ENCODE measurements around the gene NCS1.

Gene NCS1

DNA sequence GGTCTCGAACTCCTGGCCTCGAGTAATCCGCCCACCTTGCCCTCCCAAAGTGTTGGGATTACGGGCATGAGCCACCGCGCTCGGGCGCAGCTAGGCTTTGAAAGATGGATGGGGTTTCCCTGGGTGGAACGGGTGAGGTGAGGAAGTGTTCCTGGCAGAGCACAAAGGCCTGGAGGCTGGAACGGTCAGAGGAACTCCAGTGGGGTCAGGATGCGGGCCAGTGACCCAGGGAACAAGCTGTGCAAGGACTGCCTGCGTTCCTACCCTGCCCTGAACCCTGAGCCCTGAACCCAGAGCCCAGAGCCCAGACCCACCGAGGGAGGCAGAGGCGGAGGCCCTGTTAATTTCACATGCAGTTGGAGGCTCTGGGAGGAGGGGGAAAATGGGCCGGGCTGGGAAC, 23.4 kb downstream of the NCS1 start:
- DNase-seq = no peak

DNA sequence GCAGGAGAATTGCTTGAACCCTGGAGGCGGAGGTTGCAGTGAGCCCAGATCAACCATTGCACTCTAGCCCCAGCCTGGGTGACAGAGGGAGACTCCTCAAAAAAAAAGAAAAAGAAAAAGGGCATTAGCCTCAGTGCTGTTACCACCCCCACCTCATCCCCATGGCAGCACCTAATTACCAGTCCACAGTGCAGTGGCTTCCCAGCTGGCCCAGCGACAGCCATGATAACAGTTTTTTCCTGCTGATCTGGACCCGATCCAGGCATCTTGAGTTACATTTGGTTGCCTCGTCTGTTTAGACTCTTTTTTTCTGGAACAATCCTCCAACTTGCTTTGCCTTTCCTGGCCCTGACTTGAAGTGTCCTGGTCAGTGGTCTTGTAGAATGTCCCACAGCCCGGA, 24.4 kb downstream of the NCS1 start:
- peak; percentile 55 for DNase-seq

DNA sequence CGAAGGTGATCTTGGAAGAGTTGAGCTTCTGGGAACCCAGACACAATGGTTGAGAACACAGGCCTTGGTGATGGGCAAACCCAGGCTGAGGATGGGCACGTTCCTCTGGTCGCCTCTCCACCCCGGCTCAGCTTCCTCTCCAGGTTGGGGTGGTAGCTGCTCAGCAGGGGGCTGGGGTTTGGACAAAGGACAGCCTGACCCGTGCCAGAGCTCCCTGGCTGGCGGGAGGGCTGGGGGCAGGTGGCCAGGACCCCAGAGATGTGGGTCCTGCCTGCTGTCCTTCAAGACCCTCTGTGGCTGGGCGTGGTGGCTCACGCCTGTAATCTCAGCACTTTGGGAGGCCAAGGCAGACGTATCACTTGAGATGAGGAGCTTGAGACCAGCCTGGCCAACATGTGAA, 25.2 kb downstream of the NCS1 start:
- no peak for DNase-seq

DNA sequence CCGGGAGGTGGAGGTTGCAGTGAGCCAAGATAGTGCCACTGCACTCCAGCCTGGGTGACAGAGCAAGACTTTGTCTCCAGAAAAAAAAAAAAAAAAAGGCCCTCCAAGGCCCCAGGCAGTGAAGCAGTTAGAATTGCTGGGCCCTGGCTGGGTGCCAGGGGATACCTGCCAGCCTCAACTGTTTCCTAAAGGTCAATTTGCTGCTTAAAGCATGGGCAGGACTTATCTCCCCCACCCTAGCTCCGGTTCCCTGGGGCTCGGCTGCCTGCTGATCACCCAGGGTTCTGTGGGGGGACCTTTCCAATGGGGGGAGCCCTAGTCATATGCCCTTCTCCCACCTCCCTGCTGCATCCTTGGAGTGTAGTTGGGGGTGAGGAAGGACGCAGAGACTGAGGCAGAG, 25.7 kb downstream of the NCS1 start:
- no peak for DNase-seq

DNA sequence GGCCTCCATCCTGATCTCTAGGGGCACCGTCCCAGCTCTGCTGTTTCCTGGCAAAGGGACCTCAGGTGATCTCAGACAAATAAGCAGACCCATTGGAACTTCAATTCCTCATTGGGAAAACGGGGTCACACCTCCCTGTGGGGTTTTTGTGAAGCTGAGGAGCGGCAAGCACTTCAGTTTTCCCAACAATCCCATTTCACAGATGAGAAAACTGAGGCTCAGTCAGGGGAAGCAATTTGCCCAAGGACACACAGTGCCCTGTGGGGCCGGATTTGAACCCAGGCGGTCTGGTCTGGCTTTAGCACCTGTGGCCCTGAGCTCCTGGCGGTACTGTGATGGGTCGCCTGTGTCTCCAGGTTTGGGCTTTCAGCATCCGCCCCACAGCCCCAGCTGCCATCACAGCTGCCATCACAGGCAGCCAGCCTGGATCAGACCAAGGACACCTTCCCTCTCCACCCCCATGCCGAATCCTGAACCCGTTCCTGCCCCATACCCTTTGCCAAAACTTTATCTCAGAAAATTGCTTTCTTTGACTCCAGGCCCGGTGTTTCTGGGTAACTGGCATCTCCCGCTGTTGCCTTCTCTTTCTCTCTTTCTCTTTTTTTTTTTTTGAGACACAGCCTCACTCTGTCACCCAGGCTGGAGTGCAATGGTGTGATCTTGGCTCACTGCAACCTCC, 26.4 kb downstream of the NCS1 start:
- DNase-seq = no peak

DNA sequence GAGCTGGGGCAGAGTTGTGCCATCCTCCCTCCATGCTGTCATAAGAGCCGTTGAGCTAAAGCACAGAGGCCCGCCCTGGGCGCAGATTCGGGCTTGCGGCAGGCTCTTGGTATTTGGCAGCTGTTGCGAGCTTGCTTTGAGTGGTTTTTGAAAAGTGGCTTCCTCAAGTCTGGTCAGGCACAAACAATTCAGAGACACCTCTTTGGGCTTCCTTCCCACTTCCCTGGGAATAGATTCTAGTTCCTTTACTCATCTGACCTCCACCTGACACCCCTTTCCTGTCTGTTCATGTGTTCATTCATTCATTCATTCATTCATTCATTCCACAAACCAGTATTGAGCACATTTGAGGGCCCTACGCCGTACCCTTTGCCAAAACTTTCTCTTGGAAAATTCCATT, 27.4 kb downstream of the NCS1 start:
- DNase-seq = no peak

DNA sequence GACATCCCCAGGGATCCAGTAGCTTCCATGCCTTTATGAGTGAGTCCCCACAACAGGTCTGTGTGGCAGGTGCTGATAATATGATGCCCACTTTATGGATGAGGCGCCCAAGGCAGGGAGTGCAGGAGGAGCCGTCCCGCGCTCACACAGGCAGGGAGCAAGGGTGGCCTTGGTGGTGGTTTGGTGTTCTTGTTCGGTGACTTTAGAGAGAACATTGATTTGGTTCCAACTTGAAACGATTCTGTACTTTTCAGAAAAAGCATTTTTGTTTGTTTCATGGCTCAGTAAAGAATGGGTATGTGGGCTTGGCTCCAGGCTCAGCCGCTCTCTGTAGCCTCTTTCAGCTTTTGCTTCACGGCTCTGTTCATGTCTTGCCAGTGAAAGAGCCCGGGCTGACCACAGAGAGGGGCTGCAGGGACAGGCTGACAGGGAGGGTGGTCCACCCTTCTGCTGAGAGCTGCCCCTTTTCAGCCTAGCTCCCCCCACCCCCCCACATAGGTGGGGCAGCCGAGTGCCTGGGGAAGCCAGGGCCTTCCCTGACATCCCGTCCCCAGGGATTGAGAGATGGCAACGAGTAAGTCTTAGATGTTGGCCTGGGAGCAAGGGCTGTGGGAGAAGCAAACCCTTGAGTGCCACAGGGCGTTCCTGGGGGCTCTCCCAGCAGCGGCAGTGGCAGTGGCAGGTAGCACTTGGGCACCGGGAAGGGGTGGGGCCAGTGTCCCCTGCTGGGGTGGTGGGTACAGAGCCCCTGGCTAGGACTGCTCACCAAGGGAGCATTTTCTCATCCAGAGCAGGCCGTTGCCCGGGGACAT, 28.0 kb downstream of the NCS1 start:
- no peak for DNase-seq

DNA sequence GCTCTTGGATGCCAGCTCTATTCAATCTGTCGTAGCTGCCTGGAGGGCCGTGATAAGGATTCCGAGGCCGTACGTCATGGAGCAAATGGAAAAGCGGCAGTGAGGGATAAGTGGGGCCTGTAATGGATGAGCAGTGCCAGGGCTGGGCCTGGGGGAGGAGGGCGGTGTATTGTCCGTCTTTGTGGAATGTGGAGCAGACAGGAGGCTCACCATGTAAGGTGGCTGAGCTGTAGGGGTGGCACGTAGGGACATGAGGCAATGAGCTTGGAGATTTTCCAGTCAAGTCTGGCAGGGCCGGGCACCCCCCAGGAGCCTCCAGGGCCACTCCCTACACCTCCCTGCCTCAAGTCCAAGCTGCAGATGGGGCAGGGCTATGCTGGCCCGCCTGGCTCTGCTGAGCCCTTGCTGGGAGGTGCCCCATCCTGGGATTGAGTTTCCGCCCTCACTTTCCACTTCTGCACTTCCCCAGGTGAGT, 29.2 kb downstream of the NCS1 start:
- DNase-seq = no peak

DNA sequence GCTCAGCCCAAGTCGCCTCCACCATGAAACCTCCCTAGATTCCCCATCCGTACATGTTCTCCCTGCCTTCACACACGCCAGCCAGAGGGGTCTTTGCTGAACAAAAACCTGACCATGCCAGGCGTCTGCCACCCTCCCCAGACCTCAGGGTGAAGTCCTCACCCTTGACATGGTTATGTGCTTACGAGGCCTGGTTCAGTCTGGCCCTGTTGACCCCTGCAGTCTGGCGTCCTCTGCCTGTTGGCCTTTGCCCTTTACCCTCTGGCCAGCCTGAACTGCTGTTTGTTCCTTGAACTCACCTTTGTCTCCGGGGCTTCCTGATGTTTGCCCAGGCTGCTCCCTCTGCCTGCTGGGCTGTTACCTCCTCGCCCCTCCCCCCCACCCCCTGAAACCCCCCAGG, 29.8 kb downstream of the NCS1 start:
- no peak for DNase-seq

DNA sequence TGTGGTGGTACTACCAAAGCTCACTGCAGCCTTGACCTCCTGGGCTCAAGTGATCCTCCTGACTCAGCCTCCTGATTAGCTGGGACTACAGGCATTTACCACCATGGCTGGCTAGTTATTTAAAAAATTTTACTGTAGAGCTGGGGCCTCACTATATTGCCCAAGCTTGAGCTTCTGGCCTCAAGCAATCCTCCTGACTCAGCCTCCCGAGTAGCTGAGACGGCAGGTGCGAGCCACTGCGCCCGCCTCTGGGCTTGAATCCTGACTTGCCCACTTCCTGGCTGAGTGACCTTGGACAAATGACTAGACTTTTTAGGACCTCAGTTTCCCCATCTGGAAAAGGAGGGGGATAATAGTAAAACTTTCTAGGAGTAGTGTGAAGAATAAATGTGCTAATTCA, 32.1 kb downstream of the NCS1 start:
- no peak for DNase-seq

DNA sequence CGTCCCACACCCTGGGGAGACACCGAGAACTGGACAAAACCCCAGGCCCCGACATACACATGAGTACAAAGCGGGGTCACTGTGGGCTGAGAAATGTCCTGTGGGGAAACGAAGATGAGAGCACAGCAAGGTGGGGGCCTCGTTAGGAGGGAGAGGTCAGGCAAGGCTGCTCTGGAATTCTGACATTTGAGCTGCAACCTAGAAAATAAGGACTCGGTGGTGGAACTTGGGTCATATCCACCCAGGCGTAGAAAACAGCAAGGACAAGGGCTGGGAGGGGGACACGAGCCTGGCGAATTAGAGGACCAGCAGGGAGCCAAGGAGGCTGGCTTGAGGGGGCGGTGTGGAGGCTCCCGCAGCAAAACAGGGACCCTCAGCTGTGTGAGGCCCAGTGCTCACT, 32.8 kb downstream of the NCS1 start:
- no peak for DNase-seq

DNA sequence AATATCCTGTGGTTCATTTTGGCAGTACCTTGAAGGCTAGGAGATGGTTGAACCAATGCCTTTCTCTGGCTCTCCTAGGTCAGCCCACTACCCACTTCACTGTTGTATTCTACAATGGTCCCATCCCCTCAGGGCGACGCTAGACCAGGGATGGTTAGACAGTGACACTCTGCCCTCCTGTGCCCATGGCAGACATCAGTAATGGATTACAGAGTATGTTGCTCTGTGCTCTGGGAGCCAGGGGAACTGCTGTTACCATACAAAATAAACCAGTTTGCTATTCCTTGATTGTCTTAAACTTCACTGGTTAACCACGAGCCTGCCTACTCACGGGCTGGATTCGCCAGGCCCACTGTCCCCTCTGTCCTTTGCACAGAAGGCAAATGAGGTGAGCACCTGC, 33.7 kb downstream of the NCS1 start:
- DNase-seq = no peak

DNA sequence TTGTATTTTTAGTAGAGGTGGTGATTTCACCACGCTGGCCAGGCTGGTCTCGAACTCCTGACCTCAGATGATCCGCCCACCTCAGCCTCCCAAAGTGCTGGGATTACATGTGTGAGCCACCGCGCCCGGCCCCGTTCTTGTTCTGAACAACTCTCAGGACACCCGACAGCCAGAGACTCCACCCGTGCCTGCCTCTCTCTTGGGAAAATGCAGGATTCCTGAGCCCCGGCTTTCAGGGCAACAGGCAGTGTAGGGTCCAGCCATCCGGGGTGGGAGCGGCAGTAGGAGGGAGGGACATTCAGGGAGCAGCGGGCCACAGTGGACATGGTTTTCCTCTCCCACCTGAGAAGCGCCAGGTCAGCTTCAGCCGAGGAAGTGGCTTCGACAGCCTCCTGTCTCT, 34.4 kb downstream of the NCS1 start:
- no peak for DNase-seq

DNA sequence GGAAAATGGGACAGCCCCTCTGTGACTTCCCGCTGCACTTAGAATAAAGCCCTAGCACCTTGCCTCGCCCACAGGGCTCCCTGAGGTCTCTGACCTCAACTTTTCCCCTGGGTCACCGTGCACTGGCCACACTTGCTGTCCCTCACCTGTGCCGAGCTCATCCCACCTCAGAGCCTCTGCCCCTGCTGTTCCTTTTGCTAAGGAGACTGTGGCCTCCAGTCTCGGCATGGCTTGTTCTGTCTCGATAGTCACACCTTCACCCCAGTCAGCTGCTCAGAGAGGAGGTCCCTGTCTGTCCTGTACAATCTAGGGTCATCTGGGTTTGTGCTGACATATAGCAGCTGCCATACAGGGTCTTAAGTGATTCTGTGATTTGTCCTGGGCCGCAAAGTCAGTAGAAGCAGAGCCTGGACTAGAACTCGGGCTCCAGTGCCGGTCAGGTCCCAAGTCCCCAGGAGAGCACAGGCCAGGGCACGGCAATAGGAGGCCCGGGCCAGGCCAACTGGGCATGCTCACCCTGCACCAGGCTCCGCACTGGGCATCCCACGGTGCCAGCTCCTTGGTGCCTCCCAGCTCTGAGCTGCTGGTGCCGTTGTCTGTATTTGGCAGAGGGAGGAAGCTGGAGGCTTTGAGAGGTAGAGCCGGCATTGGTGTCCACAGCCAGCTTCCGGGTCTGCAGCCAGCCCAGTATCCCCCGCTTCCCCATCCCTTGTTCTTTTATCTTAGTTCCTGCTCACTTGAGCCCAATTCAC, 35.2 kb downstream of the NCS1 start:
- DNase-seq = no peak

DNA sequence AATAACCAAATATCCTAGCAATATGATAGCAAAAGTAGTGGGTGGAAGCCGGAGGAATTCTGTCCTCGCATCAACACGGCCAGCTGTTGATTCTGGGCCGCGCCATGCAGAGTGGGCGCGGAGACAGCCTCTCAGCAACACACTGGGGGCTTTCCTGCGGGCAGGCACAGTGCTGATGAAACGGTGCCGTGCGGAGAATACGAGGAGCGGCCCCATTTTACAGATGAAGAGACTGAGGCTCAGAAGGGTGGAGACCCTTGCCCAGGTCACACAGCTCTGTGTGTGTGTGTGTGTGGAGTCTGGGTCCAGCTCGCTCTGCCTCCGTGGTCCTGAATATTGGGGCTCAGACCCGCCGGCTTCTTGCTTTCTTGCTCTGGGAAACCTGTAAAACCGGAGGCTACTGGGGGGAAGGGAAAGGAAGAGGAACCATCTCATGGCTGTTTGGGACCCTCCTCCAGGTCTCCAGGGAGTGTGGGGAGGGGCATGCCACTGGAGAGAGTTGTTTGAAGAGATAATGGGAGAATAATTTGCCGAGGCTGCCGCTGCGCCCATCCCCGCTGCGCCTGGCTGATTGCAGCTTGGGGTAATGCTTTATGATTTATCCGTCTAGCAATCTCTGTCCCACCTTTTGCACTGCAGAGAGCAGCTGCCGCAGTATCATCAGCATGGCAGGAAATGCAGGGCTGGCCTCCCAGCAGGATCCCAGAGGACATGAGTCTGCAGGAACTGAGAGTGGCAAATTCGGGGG, 36.6 kb downstream of the NCS1 start:
- DNase-seq = peak; percentile 22

DNA sequence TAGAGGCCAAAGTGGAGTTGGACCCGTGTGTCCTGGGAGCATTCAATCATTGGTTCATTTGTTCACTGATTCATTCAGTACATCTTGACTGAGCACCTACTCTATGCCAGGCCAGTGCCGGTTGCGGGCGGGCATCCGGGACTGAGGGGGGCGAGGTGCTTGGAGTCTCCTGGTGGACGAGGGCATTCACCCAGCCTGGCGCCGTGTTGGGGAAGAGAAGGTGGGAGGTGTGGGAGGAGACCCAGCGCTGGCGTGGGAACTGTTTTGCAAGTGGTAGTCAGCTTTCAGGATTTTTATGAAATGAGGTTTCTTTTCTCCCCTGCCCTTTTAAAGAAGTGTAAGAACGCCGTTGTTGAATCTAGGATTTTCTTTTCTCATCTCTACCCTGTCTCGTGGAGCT, 37.2 kb downstream of the NCS1 start:
- DNase-seq = no peak

DNA sequence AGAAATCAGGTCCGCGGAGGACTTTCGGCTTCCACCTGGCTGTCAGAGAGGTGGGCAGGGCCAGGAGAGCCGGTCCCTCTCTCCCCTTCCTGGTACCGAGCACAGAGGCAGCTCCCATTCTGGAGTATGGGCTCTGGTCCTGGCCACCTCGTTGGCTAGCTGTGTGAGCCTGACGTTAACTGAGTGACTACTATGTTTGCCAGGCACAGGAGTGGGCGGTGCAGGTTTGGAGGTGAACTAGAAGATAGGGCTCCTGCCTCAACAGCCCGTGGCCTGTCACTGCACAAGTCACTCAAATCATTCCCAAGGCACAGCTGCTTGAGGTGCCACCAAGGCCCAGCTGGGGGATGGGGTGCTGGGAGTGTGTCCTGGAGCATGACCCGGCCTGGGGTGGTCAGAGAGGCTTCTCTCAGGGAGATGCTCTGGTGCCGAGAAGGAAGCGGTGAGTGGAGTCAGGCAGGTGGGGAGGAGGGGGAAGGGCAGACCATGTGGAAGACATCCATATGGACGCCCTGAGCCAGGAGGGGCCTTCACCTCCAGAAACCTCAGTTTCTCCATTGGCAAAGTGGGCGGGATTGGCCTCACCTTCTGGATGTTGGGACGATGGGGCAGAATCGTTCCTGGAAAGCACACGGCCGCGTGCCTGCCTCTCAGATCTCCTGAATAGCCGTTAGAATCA, 39.5 kb downstream of the NCS1 start:
- no peak for DNase-seq

DNA sequence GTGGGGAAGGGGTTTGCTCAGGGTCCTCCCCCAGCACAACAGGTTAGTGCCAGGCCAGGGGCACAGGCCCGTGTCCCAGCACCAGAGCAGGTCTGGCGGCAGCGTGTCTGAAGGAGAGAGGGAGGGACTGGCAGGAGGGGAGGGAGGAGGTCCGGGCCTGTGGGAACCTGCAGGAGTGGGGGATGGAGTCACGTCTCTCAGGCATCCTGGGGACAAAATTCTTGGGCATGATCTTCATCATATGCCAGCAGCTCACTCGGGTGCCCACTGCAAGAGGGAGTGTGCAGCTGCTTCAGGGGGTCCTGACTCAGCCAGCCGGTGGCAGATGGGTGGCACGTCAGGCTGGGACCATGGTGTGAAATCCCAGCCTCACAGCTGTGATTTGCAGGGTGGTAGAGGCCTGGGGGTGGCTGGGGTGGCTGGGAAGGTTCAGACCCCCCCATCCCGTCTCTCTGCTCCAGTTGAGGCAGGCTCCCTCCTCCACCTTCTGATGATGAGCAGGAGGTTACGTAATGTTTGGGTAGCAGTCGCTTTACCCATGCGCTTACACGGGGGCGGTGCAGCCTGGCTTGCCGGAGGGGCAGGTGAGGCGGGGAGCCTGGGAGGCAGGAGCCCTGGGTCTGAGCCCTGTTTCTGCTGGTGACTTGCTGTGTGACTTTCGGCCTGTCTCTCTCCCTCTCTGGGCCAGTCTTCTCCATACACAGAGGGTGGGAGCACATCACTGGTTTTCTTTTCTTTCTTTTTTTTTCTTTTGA, 40.5 kb downstream of the NCS1 start:
- peak; percentile 29 for DNase-seq

DNA sequence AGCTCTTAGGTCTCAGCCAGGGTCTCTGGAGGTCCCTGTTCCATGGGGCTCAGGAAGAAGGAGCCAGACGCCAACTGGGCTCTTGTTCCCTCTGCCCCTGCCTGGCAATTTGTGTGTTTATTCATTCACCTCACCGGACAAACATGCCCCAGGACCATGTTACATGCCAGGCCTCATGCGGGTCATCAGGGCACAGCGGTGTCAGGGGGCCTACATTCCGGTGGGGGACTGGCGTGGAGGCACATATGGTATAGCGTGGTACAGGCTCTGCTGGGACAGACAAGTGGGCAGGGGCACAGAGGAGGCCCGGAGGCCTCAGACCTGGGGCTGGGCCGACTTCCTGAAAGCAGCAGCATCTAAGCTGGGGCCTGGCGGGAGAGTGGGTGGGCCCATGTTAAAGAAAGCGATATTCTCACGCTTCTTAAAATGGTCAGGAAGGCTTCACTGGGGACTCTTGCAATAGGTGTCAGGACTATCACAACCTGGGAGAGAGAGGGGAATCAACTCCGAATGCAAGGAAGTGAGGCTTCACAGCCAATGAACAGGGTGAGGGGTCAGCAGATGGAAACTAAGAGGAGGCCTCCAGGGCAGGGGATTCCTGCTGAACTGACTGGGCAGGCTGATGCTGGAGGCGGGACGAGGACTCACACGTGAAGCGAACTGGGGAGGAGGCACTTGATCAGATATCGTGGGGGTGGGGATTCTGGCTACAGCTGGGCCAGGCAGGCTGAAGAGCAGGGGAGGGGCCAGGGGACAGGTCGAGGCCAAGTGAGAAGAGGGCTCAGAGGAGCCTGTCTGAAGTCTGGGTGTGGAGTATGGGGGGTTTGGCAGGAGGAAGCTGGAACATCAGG, 41.9 kb downstream of the NCS1 start:
- DNase-seq = no peak

DNA sequence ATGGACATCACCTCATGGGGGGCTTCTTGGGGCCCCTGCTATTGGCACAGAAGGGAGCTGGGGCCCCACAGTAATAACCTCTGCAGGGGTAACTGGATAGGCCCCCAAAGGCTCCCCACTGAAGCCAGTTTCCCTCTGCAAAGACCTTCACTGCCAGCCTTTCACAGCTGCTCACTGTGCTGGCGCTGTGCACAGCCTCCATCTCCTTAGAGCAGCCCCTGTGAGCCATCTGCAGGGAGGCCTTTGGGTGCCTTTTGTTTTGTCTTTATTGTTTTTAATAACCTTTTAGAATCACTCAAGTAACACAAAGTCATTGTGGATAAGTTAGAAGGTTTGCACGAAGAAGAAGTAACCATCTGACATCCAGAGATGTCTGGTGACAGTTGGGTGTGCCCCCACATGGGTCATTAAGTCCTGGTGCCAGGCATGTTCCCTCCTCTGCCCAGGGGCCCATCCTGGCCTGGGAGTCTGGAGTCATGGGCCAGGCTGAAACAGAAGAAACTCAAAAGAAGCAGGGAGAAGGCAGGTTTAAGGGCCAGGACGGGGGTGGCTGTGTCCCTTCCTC, 42.7 kb downstream of the NCS1 start:
- DNase-seq = peak; percentile 7
